Natural killer cell (primary cell): ENCODE data around the gene PIH1D1. TPM values are rescaled to one million over a fixed set of nuclear protein-coding genes. Genes with fewer than 3 reads are reported as not detected.
"Not testable (repeated sequence)": the region's sequence is repeated elsewhere in the genome, so short reads cannot be mapped to it uniquely, and the experiment has no call there.

Source experiments
- ATAC-seq, 3 donors: fragments of 150-1000 bp in 2 of 3; fragments of 200-7000 bp in 1 of 3; cut with Tn5 transposase; 1 replicate in 1 of 3; 2 replicates in 2 of 3; pipeline ENCODE4 v1.10.0; 2021; ENCODE audit warnings: mild to moderate bottlenecking in 2 of 3, moderate library complexity in 2 of 3
- DNase-seq, 2 donors: peaks; one replicate each; pipeline versions ENCODE4 v3.0.0 to v3.0.0-alpha.2; 2013 to 2021; ENCODE audit warnings: mixed read lengths in 1 of 2
- H3K27ac ChIP-seq: one replicate; pipeline ENCODE4 v1.5.1; 2013; ENCODE audit warnings: mild to moderate bottlenecking, low read length
- H3K27me3 ChIP-seq: one replicate; pipeline ENCODE4 v1.6.1; 2013; ENCODE audit warnings: low read length; ENCODE audit not compliant: control insufficient read depth, insufficient read depth
- H3K36me3 ChIP-seq: one replicate; pipeline ENCODE4 v1.6.1; 2013; ENCODE audit warnings: low read length; ENCODE audit not compliant: control insufficient read depth, insufficient read depth
- H3K4me1 ChIP-seq: one replicate; pipeline ENCODE4 v1.6.1; 2013; ENCODE audit warnings: low read length; ENCODE audit not compliant: control insufficient read depth, insufficient read depth
- H3K4me3 ChIP-seq: one replicate; pipeline ENCODE4 v1.5.1; 2013; ENCODE audit warnings: low read length
- H3K9me3 ChIP-seq: one replicate; pipeline ENCODE4 v1.6.1; 2013; ENCODE audit warnings: low read length; ENCODE audit not compliant: control insufficient read depth, insufficient read depth
- H3K27ac Mint-ChIP-seq, 2 donors: one replicate each; pipeline ENCODE4 v1.8.0; 2022; ENCODE audit warnings: mild to moderate bottlenecking in 2 of 2, mixed read lengths in 2 of 2, moderate library complexity in 1 of 2
- H3K27me3 Mint-ChIP-seq, 2 donors: one replicate each; pipeline ENCODE4 v1.8.0; 2022; ENCODE audit warnings: low read depth in 2 of 2, mixed read lengths in 2 of 2
- H3K36me3 Mint-ChIP-seq: one replicate; pipeline ENCODE4 v1.8.0; 2022; ENCODE audit warnings: mixed read lengths
- H3K4me1 Mint-ChIP-seq, 2 donors: one replicate each; pipeline ENCODE4 v1.8.0; 2022; ENCODE audit warnings: mixed read lengths in 2 of 2
- H3K4me3 Mint-ChIP-seq: one replicate; pipeline ENCODE4 v1.8.0; 2022; ENCODE audit warnings: mild to moderate bottlenecking, moderate library complexity, mixed read lengths
- H3K9me3 Mint-ChIP-seq, 2 donors: one replicate each; pipeline ENCODE4 v1.8.0; 2022; ENCODE audit warnings: mixed read lengths in 2 of 2
- WGBS: methylation state at CpG from one replicate; pipeline ENCODE4 v1.1.7; 2013; ENCODE audit warnings: missing lambda C conversion rate; ENCODE audit not compliant: insufficient coverage; 5-methylcytosine and 5-hydroxymethylcytosine counted together
- intact Hi-C: fragments of 100-400 bp; cut with micrococcal nuclease; formaldehyde crosslinking; loops from one replicate; pipeline ENCODE4 v1.14.2; 2022
- total RNA-seq, 4 donors: library from RNA; stranded (reverse); fragments of 120-200 nt in 1 of 4; gene quantifications; one replicate each; pipeline versions ENCODE4 v1.2.3 to v1.2.4, GENCODE V29; 2013 to 2022
- TF ChIP-seq, protein P1 (sequence below): fragments of 200-600 bp; IDR thresholded peaks from one replicate; pipeline ENCODE4 v1.8.0; 2022; ENCODE audit warnings: antibody characterized with exemption

The PIH1D1 gene
- total RNA-seq, 3 donors from 2014 or later (not counting 1 experiment from before 2014, with no cell fraction given) = 112 to 149 (median 138) TPM

DNA sequence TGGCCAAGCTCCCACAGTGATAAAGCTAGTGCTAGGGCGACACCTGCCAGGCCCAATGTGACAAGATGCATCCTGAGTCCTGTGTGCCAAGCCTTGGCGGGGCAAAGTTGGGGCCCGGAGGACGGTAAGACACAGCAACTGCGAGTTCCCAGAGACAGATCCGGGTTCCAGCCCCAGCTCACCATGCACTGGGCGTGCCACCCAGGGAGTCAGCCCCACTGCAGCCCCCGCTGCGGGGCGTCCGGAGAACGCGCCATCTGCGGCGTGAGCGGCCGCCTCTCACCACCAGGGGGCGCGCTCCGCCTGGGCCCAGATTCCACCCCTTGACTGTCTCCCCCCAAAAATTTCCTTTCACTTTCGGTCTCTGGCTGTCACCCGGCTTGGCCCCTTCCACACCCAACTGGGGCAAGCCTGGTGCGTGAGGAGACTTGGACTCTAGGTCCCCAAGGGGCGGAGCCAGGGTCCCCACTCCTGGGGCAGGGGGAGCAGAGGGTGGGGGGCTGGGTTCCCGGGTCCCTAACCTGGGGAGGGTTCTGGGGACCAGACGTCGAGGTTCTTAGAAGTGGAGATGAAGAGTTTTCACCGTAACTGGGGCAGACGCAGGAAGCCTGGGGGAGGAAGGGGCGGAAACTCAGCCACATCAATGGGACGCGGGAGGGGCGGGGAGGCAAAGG is 22.4 kb upstream of the PIH1D1 start, which contains the start of gene FLT3LG:
TSS of gene FLT3LG (plus strand) at position 348 of the 674 bp plus-strand sequence. CDS start 425 bp downstream, outside the sequence.
- WGBS = under 1% methylated on average over 33 of the region's 33 CpGs
- peak; percentile 90 to 97 for DNase-seq
- peak within 1 kb of the TSS; percentile 89 for H3K27ac ChIP-seq
- H3K36me3 ChIP-seq = peaks cover 8% of the 10 kb centered on the region
- H3K4me1 ChIP-seq = peaks cover 70% of the 10 kb centered on the region
- Mint-ChIP-seq H3K27me3 (no peaks in the 10 kb centered on the region), H3K36me3 (no peaks in the 10 kb centered on the region), H3K9me3 (no peaks in the 10 kb centered on the region), H3K4me3 (peak within 1 kb of the TSS; percentile 95), H3K4me1 (peaks cover 31 to 55% of the 10 kb centered on the region in 2 donors), H3K27ac (peak within 1 kb of the TSS; percentile 88 to 94)
- TF ChIP-seq, protein P1, sequence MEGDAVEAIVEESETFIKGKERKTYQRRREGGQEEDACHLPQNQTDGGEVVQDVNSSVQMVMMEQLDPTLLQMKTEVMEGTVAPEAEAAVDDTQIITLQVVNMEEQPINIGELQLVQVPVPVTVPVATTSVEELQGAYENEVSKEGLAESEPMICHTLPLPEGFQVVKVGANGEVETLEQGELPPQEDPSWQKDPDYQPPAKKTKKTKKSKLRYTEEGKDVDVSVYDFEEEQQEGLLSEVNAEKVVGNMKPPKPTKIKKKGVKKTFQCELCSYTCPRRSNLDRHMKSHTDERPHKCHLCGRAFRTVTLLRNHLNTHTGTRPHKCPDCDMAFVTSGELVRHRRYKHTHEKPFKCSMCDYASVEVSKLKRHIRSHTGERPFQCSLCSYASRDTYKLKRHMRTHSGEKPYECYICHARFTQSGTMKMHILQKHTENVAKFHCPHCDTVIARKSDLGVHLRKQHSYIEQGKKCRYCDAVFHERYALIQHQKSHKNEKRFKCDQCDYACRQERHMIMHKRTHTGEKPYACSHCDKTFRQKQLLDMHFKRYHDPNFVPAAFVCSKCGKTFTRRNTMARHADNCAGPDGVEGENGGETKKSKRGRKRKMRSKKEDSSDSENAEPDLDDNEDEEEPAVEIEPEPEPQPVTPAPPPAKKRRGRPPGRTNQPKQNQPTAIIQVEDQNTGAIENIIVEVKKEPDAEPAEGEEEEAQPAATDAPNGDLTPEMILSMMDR = peak; percentile 94
- no peaks in the 10 kb centered on the region for H3K27me3 ChIP-seq
- H3K9me3 ChIP-seq = no peaks in the 10 kb centered on the region
- ATAC-seq = peak; percentile 55 to 83 (median 65)
- peak within 1 kb of the TSS; percentile 67 for H3K4me3 ChIP-seq
- intact Hi-C loops = loop anchor here (1.0 kb wide), 2 partner anchors 73 to 96 kb away; no protein-coding TSS in a partner anchor

DNA sequence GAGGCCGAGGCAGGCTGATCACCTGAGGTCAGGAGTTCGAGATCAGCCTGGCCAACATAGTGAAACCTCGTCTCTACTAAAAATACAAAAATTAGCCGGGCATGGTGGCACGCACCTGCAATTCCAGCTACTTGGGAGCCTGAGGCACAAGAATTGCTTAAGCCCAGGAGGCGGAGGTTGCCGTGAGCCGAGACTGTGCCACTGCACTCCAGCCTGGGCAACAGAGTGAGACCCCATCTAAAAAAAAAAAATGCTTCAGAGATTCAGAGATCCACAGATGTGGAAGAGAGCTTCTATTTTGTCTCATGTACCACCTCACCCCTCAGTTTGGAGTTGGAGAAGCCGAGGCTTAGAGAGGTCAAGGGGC is 21.9 kb upstream of the PIH1D1 start:
- Mint-ChIP-seq H3K4me3 (peak overlapping the region; percentile 95), H3K4me1 (peaks cover 36 to 60% of the 10 kb centered on the region in 2 donors), H3K27ac (peak overlapping the region; percentile 88 to 94)
- H3K36me3 ChIP-seq, DNase-seq, H3K9me3 Mint-ChIP-seq, H3K9me3 ChIP-seq, H3K36me3 Mint-ChIP-seq, intact Hi-C loops, ATAC-seq, H3K27me3 ChIP-seq, H3K27me3 Mint-ChIP-seq: not testable (repeated sequence)
- Histone ChIP-seq H3K4me3 (peak overlapping the region; percentile 67), H3K27ac (peak overlapping the region; percentile 89), H3K4me1 (peaks cover 75% of the 10 kb centered on the region)
- 80% methylated on average over 9 of the region's 9 CpGs for WGBS

DNA sequence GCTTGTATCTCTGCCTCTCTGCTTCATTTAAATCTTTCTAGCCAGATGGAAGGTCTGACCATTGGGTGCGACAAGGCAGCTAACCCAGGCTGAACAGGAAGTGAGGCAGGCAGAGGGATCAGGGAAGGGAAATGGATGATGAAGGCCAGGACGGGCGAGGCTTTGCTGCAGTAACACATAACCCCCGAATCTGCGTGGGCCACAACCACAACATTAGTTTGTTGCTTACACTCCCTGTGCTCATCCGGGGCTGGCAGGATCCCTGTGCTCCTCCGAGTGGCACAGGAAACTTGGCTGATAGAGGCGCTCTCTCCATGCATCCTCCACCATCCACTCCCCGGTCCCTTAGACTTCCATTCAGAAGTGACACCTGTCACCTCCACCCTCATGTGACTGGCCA is 21.3 kb upstream of the PIH1D1 start:
- H3K4me1 Mint-ChIP-seq = peaks cover 37 to 63% of the 10 kb centered on the region in 2 donors
- H3K27me3 Mint-ChIP-seq = no peaks in the 10 kb centered on the region
- H3K9me3 Mint-ChIP-seq = no peaks in the 10 kb centered on the region
- no peak overlapping the region for H3K4me3 Mint-ChIP-seq
- Histone ChIP-seq H3K4me3 (no peak overlapping the region), H3K36me3 (peaks cover 5% of the 10 kb centered on the region), H3K27ac (peak overlapping the region; percentile 89), H3K4me1 (peaks cover 80% of the 10 kb centered on the region), H3K9me3 (no peaks in the 10 kb centered on the region), H3K27me3 (no peaks in the 10 kb centered on the region)
- DNase-seq = peak in 1 of 2 donors; percentile 43
- TF ChIP-seq, protein P1 = no peak
- no peaks in the 10 kb centered on the region for H3K36me3 Mint-ChIP-seq
- no peak for ATAC-seq
- WGBS = 62% methylated on average over 9 of the region's 9 CpGs
- intact Hi-C loops = no loop called here
- peak overlapping the region; percentile 88 to 94 for H3K27ac Mint-ChIP-seq

DNA sequence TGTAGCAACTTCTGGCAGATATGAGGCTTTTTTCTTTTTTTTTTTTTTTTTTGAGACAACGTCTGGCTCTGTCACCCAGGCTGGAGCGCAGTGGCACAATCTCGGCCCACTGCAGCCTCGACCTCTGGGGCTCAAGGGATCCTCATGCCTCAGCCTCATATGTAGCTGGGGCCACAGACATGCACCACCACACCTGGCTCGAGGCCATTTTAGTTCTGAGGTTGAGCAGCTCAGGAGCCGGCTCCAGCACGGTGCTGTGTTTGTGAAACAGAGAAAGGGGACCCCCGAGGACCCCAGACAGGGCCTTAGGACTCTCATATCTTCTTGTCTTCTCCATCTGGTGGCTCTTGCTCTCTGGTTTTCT is 19.0 kb upstream of the PIH1D1 start:
- Mint-ChIP-seq H3K4me1 (peaks cover 29 to 54% of the 10 kb centered on the region in 2 donors), H3K27me3 (no peaks in the 10 kb centered on the region), H3K36me3 (no peaks in the 10 kb centered on the region), H3K9me3 (no peaks in the 10 kb centered on the region), H3K27ac (peak overlapping the region; percentile 92 to 97), H3K4me3 (peak overlapping the region; percentile 84)
- ATAC-seq = no peak
- H3K9me3 ChIP-seq = no peaks in the 10 kb centered on the region
- peaks cover 3% of the 10 kb centered on the region for H3K36me3 ChIP-seq
- DNase-seq = no peak
- intact Hi-C loops = loop anchor here (1.0 kb wide), 3 partner anchors 27 to 135 kb away; partner anchors contain the start of gene CD37
- H3K4me3 ChIP-seq = no peak overlapping the region
- TF ChIP-seq, protein P1 = peak; percentile 18
- H3K27ac ChIP-seq = peak overlapping the region; percentile 97
- H3K4me1 ChIP-seq = peaks cover 73% of the 10 kb centered on the region
- WGBS = 37% methylated on average over 7 of the region's 8 CpGs
- no peaks in the 10 kb centered on the region for H3K27me3 ChIP-seq
